AG09309 (cell line): ENCODE data around the gene RAB8A.
"Not testable (repeated sequence)": the region's sequence is repeated elsewhere in the genome, so short reads cannot be mapped to it uniquely, and the experiment has no call there.

Experiments
- DNase-seq: peaks from one replicate; pipeline ENCODE4 v3.0.0-alpha.2; 2010; ENCODE audit warnings: low read depth
- H3K4me3 ChIP-seq: 2 replicates; pipeline ENCODE4 v1.5.1; 2011; ENCODE audit warnings: mild to moderate bottlenecking, low read depth, low read length, moderate library complexity; ENCODE audit not compliant: control insufficient read depth
- CTCF ChIP-seq: IDR thresholded peaks from 2 replicates; pipeline ENCODE4 v1.5.1; 2011; ENCODE audit warnings: mild to moderate bottlenecking, low read depth, low read length, inconsistent platforms; ENCODE audit not compliant: insufficient read depth, control insufficient read depth; ENCODE audit errors: missing control alignments

RAB8A gene

GRCh38 chr19:16175954-16176353 is 64.3 kb downstream of the RAB8A start:
- no peak for TF ChIP-seq CTCF
- DNase-seq, result no peak

GRCh38 chr19:16178866-16179265 is 67.2 kb downstream of the RAB8A start:
- not testable (repeated sequence) for DNase-seq, H3K4me3 ChIP-seq

More at GRCh38 chr19:16175954-16176353, 64.3 kb downstream of the RAB8A start:
- H3K4me3 ChIP-seq, result no peak overlapping the region

GRCh38 chr19:16180611-16181010 is 68.9 kb downstream of the RAB8A start:
- peak; percentile 54 for DNase-seq
- H3K4me3 ChIP-seq, result no peak overlapping the region
- no peak for TF ChIP-seq CTCF
